HG03060 (cell line): Measurements from ENCODE around the gene VSIG1.

ENCODE experiments used
- ATAC-seq: cut with Tn5 transposase; IDR thresholded peaks from one replicate; pipeline ENCODE4 v1.9.1; 2021; ENCODE audit warnings: low read depth, moderate number of reproducible peaks; ENCODE audit not compliant: unreplicated experiment

The VSIG1 gene

GRCh38 chrX:108044554-108045256, at the start of gene VSIG1:
Gene VSIG1, plus strand, starts transcription at chrX:108045065. Its CDS starts 66 bp downstream, at chrX:108045131.
- no peak for ATAC-seq

- ATAC-seq = no peak
Observed at GRCh38 chrX:107996124-107996523, 48.7 kb upstream of the VSIG1 start.

GRCh38 chrX:108000751-108001150, 44.1 kb upstream of the VSIG1 start:
- ATAC-seq = no peak

GRCh38 chrX:108001218-108001814, 43.5 kb upstream of the VSIG1 start:
- peak; percentile 69 for ATAC-seq

GRCh38 chrX:108018656-108019381, 26.0 kb upstream of the VSIG1 start:
- ATAC-seq = no peak

GRCh38 chrX:108019382-108019875, 25.4 kb upstream of the VSIG1 start:
- ATAC-seq = no peak

GRCh38 chrX:108020631-108021030, 24.2 kb upstream of the VSIG1 start:
- no peak for ATAC-seq

GRCh38 chrX:108022491-108023089, 22.3 kb upstream of the VSIG1 start:
- ATAC-seq = no peak

GRCh38 chrX:108025376-108025775, 19.5 kb upstream of the VSIG1 start:
- no peak for ATAC-seq

GRCh38 chrX:108025954-108026600, 18.8 kb upstream of the VSIG1 start:
- no peak for ATAC-seq

- no peak for ATAC-seq
Observed at GRCh38 chrX:108028854-108029253, 16.0 kb upstream of the VSIG1 start.

GRCh38 chrX:108029928-108030711, 14.7 kb upstream of the VSIG1 start:
- ATAC-seq = peak; percentile 71

- ATAC-seq = no peak
Observed at GRCh38 chrX:108032944-108033343, 11.9 kb upstream of the VSIG1 start.

GRCh38 chrX:108033890-108034289, 11.0 kb upstream of the VSIG1 start:
- no peak for ATAC-seq

- no peak for ATAC-seq
Observed at GRCh38 chrX:108034725-108035124, 10.1 kb upstream of the VSIG1 start.

- no peak for ATAC-seq
Observed at GRCh38 chrX:108036298-108036973, 8.4 kb upstream of the VSIG1 start.

GRCh38 chrX:108049649-108050048, 4.8 kb downstream of the VSIG1 start:
- no peak for ATAC-seq

GRCh38 chrX:108053218-108053617, 8.4 kb downstream of the VSIG1 start:
- ATAC-seq = no peak

GRCh38 chrX:108055546-108055945, 10.7 kb downstream of the VSIG1 start:
- no peak for ATAC-seq
